ENCODE measurements around the gene VN1R2.
"Not testable (repeated sequence)": the region's sequence is repeated elsewhere in the genome, so short reads cannot be mapped to it uniquely, and the experiment has no call there.

DNA sequence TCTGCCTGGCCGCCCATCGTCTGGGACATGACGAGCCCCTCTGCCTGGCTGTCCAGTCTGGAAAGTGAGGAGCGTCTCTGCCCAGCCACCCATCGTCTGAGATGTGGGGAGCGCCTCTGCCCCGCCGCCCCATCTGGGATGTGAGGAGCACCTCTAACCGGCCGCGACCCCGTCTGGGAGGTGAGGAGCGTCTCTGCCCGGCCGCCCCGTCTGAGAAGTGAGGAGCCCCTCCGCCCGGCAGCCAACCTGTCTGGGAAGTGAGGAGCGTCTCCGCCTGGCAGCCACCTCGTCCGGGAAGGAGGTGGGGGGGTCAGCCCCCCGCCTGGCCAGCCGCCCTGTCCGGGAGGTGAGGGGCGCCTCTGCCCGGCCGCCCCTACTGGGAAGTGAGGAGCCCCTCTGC, 35.4 kb upstream of the VN1R2 start:
- TF ChIP-seq, protein P1, sequence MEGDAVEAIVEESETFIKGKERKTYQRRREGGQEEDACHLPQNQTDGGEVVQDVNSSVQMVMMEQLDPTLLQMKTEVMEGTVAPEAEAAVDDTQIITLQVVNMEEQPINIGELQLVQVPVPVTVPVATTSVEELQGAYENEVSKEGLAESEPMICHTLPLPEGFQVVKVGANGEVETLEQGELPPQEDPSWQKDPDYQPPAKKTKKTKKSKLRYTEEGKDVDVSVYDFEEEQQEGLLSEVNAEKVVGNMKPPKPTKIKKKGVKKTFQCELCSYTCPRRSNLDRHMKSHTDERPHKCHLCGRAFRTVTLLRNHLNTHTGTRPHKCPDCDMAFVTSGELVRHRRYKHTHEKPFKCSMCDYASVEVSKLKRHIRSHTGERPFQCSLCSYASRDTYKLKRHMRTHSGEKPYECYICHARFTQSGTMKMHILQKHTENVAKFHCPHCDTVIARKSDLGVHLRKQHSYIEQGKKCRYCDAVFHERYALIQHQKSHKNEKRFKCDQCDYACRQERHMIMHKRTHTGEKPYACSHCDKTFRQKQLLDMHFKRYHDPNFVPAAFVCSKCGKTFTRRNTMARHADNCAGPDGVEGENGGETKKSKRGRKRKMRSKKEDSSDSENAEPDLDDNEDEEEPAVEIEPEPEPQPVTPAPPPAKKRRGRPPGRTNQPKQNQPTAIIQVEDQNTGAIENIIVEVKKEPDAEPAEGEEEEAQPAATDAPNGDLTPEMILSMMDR (IDR thresholded peaks at IDR 0.05), result not testable (repeated sequence)
- TF ChIP-seq POLR2A (IDR thresholded peaks at IDR 0.05), result not testable (repeated sequence)
